GF-D8 (cell line): ENCODE data around the gene PIM3.
"Not testable (repeated sequence)": the region's sequence is repeated elsewhere in the genome, so short reads cannot be mapped to it uniquely, and the experiment has no call there.

Source experiments
- DNase-seq: peaks from one replicate; lab custom pipeline; 2025; lab: John Stamatoyannopoulos, UW

The PIM3 gene

GRCh38 chr22:49966774-49967705 lies 6.5 kb downstream of the PIM3 start:
- peak; percentile 53 for DNase-seq

GRCh38 chr22:49967706-49968208 lies 7.2 kb downstream of the PIM3 start:
- DNase-seq: no peak

DNA sequence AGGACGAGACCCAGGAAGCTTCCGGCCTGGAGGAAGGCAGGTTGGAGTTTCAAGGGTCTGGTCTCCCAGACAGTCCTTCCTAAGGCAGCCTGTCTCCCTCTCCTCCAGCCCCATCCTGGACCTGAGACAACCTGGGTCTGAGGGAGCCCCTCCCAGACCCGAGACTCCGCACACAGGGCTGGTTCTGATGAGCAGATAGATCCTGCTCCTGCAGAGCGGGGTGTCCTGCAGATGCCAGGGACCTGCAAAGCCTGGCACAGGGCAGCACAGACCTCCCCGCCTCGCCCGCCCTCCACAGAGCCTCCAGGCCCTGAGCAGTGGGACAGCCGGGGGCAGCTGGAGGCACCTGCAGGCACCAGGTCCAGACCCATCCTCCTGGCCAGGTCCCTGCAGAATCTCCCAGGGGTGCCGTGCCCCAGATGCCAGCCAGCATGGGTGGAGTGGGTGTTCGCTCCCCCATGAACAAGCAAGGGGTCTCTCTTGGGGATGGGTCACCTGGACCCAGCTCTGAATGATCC lies 7.8 kb downstream of the PIM3 start:
- no peak for DNase-seq

- no peak for DNase-seq
These were observed 8.5 kb downstream of the PIM3 start for GRCh38 chr22:49968831-49969661.

GRCh38 chr22:49969751-49970527 lies 9.4 kb downstream of the PIM3 start:
- no peak for DNase-seq

- DNase-seq: peak; percentile 94
These were observed 10.1 kb downstream of the PIM3 start for GRCh38 chr22:49970528-49971231.

GRCh38 chr22:49971232-49972162 lies 10.9 kb downstream of the PIM3 start:
- peak; percentile 48 for DNase-seq

- no peak for DNase-seq
These were observed 11.8 kb downstream of the PIM3 start for GRCh38 chr22:49972163-49973017.

DNA sequence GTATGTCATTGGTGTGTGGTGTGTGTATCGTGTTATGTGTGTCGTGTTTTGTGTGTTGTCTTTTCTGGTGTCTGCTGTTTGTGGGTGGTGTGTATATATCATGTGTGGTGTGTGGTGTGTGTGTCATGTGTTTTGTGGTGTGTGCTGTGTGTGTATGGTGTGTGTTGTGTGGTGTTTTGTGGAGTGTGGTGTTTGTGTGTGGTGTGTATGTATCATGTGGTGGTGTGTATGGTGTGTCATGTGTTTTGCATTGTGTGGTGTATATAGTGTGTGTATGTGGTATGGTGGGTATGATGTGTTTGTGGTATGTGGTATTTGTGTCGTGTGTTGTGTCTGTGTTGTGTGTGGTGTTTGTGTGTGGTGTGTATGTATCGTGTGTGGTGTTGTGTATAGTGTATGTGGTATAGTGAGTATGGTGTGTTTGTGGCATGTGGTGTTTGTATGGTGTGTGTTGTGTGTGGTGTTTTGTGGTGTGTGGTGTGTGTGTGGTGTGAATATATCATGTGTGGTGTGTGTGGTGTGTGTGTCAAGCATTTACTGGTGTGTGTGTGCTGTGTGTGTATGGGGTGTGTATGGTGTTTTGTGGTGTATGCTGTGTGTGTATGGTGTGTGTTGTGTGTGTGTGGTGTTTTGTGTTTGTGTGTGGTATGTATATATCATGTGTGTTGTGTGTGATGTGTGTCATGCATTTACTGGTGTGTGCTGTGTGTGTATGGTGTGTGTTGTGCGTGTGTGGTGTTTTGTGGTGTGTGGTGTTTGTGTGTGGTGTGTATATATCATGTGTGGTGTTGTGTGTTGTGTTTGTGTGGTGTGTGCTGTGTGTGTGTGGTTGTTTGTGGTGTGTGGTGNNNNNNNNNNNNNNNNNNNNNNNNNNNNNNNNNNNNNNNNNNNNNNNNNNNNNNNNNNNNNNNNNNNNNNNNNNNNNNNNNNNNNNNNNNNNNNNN lies 12.7 kb downstream of the PIM3 start:
- DNase-seq: no peak

DNA sequence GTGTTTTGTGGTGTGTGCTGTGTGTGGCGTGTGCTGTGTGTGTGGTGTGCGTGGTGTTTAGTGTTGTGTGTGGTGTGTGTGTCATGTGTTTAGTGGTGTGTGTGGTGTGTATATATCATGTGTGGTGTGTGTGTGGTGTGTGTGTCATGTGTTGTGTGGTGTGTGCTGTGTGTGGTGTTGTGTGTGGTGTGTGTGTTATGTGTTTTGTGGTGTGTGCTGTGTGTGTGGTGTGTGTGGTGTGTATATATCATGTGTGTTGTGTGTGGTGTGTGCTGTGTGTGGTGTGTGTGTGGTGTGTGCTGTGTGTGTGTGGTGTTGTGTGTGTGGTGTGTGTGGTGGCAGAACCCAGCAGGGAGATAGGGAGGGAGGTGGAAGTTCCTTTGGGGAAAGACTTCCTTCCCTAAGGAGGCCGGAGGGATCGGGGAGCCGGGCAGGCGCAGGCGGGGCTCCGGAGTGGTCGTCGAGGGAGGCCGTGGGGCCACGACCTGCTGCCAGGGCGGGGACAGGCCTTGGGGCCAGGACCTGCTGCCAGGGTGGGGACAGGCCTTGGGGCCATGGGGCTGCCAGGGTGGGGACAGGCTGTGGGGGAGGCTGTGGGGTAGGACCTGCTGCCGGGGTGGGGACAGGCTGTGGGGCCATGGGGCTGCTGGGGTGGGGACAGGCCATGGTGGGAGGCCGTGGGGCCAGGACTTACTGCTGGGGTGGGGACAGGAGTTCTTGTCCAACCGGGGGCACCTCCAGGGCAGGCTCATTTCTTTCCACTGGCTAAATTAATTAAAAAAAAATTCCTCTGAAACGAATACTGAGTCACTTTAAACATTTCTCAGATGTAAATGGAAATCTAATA lies 15.2 kb downstream of the PIM3 start:
- DNase-seq: no peak

GRCh38 chr22:49976439-49977175 lies 16.0 kb downstream of the PIM3 start:
- no peak for DNase-seq

GRCh38 chr22:49977578-49977977 lies 17.0 kb downstream of the PIM3 start:
- DNase-seq: no peak

- no peak for DNase-seq
These were observed 19.2 kb downstream of the PIM3 start for GRCh38 chr22:49979587-49980264.

DNA sequence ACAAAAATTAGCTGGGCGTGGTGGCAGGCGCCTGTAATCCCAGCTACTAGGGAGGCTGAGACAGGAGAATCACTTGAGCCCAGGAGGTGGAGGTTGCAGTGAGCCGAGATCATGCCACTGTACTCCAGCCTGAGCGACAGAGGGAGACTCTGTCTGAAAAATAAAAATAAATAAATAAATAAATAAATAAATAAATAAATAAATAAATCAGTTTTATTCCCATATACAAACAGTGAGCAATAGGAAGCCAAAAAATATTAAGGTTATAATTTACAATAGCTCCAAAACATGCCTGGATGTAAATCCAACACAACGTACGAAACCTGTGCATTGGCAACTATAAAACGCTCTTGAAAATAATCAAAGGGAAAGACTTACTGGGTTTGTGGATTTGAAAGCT lies 21.2 kb downstream of the PIM3 start:
- not testable (repeated sequence) for DNase-seq
